HG03571 (cell line): ENCODE data around the gene ALDH2.
"Not testable (repeated sequence)": the region's sequence is repeated elsewhere in the genome, so short reads cannot be mapped to it uniquely, and the experiment has no call there.

ENCODE experiments used
- ATAC-seq: cut with Tn5 transposase; IDR thresholded peaks from one replicate; pipeline ENCODE4 v1.9.1; 2021; ENCODE audit not compliant: unreplicated experiment

The ALDH2 gene

DNA sequence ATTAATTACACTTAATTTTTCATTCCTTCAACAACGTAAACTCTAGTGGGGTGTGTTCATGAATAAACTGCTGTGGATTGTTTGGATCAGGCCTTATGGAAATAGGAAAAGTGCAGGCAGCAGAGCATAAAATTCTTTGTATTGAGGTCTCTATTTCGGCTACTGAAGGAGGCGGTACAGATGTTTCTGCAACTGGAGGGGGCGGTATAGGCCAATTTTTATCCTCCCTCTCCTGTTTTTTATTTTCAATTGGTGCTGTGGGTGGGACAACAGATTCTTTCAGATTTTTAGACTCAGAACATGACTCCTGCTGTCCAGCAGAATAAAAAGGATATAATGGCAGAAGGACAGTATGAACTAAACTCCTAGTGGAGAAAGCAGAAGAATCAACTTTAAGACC is 57.6 kb downstream of the ALDH2 start:
- ATAC-seq: not testable (repeated sequence)

DNA sequence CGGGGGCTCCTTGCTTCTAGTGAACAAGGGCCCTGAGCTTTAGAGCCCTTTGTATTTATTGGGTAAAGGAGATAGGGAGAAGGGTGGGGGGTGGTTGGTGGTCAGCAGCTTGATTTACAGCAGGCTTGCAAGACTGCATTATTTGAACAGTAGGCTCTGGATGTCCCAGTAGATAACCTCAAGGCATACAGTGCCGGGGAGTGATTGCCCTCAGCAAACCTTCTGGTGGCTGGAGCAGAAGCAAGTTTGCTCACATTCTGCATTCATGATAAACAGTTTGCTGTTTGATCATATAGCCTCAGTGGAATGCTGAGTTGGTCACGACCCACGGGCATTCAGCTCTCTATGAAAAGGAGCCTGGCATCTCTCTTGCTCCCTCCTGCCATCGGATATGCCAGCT is 58.8 kb downstream of the ALDH2 start:
- no peak for ATAC-seq

DNA sequence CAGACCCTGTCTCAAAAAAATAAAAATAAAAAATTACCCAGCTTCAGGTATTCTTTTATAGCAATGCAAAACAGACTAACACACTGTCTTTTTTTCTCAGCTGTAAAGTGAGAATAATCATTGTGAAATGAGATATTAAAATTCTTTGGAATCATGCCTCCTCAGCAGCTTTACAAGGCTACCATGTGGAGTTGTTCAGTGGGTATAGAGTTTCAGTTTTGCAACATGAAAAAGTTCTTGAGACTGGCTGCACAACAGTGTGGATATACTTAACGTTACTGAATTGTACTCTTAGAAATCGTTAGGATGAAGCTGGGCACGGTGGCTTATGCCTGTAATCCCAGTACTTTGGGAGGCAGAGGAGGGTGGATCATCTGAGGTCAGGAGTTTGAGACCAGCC is 59.6 kb downstream of the ALDH2 start:
- ATAC-seq: no peak

DNA sequence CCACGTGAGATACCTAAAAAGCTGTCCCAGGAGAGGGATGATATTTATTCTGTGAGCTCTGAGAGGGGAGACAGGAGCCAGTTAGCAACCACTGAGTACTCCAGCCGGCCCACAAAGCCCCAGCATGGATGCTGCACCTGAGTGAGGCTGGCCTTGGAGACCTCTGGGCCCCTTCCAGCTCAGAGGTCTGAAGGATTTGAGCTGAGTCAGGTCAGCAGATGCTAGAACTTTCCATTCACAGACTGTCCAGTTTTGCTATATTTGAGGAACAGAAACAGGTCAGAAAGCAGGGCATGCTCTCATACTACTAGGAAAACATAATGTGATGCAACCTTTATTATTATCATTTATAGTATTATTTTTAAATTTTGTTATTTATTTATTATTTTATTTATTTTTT is 60.3 kb downstream of the ALDH2 start:
- ATAC-seq: no peak

DNA sequence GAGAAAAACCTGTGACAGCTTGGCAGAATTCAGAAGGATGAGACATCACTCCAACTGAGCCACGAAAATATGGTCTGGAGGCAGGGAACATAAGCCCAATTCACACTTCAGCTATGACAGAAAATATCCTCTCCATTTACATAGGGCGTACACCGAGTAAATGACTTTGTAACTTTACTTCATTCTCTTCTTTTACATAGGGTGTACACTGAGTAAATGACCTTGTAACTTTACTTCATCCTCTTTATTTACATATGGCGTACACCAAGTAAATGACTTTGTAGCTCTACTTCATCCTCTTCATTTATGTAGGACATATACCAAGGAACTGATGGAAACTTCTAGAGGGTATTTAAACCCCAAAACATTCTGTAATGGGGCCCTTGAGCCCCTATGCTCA is 61.2 kb downstream of the ALDH2 start:
- ATAC-seq: no peak

DNA sequence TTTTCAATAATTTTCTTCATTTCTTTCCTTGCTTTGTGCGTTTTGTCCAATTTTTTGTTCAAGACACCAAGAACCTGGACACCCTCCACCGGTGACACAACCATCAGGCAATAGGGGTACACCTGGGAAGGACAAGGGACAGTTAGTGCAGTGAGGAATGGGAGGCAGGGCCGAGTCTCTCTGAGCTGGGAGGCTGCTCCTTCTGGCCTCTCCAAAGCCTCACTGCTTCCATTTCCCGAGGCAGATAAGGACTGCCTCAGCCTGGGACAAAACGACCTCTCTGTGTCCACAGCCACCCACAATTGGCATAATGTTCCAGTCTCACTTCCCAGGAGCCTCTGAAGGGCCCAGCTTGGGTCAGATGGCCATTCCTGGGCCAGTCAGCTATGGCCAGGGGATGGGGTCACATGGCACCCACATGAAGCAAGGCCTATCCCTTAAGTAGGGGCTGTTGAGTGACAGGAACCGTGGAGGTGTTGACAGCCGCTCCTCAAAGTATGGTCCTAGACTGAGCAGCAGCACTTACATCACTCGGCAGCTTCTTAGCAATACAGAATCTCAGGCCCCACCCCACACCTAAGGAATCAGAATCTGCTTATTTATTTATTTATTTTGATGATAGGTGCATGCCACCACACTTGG is 61.7 kb downstream of the ALDH2 start:
- no peak for ATAC-seq

DNA sequence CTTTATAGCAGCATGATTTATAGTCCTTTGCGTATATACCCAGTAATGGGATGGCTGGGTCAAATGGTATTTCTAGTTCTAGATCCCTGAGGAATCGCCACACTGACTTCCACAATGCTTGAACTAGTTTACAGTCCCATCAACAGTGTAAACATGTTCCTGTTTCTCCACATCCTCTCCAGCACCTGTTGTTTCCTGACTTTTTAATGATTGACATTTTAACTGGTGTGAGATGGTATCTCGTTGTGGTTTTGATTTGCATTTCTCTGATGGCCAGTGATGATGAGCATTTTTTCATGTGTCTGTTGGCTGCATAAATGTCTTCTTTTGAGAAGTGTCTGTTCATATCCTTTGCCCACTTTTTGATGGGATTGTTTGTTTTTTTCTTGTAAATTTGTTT is 62.9 kb downstream of the ALDH2 start:
- ATAC-seq: not testable (repeated sequence)

DNA sequence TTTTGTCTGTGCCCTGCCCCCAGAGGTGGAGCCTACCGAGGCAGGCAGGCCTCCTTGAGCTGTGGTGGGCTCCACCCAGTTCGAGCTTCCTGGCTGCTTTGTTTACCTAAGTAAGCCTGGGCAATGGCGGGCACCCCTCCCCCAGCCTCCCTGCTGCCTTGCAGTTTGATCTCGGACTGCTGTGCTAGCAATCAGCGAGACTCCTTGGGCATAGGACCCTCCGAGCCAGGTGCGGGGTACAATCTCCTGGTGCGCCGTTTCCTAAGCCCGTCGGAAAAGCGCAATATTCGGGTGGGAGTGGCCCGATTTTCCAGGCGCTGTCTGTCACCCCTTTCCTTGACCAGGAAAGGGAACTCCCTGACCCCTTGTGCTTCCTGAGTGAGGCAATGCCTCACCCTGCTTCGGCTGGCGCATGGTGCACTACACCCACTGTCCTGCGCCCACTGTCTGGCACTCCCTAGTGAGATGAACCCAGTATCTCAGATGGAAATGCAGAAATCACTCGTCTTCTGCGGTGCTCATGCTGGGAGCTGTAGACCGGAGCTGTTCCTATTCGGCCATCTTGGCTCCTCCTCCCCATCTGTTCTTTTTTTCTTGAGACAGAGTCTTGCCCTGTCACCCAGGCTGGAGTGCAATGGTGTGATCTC is 68.1 kb downstream of the ALDH2 start:
- ATAC-seq: not testable (repeated sequence)

DNA sequence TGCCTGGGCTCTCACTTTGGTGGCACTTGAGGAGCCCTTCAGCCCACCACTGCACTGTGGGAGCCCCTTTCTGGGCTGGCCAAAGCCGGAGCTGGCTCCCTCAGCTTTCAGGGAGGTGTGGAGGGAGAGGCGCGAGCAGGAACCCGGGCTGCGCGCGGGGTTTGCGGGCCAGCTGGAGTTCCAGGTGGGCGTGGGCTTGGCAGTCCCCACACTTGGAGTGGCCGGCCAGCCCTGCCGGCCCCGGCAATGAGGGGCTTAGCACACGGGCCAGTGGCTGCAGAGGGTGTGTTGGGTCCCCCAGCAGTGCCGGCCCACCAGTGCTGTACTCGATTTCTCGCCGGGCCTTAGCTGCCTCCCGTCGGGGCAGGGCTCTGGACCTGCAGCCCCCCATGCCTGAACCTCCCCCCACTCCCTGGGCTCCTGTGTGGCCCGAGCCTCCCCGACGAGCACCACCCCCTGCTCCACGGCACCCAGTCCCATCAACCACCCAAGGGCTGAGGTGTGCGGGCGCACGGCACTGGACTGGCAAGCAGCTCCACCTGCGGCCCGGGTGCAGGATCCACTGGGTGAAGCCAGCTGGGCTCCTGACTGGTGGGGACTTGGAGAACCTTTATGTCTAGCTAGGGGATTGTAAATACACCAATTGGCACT is 68.9 kb downstream of the ALDH2 start:
- ATAC-seq: not testable (repeated sequence)

DNA sequence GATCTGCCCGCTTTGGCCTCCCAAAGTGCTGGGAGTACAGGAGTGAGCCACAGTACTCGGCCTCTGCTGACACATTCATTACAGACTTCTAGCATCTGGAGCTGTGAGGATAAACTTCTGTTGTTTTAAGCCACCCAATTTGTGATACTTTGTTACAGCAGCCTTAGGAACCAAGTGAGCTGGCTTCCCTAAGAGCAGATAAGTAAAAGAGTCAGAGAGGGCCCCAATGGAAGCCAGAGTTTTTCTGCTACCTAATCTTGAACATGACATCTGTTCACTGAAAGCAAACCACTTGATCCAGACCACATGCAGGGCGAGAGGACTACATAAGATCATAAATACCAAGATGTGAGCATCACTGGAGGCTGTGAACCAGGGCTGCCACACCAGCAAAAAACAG is 71.6 kb downstream of the ALDH2 start:
- no peak for ATAC-seq

DNA sequence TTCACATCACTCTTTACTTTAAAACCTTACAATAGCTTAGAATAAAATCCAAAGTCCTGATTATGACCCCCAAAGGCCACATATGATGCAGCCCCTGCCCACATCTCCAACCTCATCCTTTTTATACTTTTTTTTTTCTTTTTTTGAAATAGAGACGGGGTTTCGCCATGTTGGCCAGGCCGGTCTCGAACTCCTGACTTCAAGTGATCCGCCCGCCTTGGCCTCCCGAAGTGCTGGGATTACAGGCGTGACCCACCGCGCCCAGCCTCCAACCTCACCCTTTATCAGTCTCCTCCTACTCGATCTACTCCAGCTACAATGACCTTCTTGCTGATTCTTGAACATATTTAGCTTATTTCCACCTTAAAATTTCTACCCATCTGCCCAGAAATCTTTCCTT is 74.1 kb downstream of the ALDH2 start:
- ATAC-seq: no peak

DNA sequence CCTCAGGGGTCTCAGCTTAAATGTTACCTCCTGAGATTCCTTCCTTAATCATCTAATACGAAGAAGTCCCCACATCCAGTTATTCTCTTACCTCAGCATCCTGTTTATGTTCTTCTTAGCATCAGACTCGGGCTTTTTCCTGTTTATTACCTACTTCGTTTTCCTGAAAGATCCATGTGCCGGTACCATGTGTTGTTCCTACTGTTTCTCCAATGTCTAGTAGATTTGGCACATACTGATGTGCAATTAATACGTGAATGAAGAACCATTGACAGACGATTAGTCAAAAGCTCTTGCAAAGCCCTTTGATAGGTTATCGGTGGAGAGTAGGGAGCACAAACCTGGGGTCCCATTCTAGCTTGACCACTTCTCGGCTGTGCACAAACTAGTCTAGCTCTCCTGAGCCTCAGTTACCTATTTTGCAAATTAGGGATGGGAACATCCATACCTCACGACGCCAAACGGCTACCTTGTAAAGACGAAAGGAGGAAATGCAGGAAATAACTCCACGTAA is 74.6 kb downstream of the ALDH2 start:
- ATAC-seq: no peak

DNA sequence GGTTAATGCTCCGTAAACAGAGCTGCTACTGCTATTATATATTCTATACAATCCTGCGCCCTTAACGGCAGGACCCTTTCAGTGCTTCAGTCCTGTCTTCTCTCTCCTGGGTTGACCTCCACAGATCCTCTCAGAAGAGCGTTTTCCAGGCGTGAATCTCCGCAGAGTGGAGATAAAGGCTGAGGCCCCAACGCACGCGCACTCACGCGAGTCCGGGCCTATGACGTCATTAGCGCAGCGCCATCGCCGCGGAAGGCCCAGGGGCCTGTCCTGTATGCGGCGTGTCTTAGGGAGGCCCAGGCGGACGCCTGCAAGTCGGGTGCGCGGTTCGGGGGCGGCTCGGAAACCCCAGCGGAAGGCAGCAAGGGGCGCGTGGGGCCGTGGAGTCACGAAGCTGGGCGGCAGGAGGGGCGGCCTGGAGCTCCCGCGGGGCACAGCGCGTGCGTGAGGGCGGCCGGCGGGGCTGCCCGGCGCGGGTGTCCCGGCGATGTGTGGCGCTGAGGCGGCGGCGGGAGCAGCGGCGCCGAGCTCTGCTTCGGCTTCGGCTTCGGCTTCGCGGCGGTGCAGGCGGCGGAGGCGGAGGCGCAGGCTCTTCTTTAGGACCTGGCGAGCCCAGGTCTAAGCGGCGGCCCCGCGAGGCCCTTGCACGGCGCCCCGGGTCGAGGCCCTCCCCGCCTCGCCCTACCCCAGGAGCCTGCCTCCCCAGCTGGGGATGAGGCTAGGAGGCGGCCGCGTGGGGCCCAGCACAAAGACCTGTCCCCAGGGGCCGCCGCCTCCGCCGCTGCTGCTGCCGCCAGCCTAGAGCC is 75.2 kb downstream of the ALDH2 start, which contains the start of gene MAPKAPK5:
MAPKAPK5 (plus strand) TSS at position 479 of the 806 bp plus-strand sequence. CDS start 506 bp downstream, outside the sequence.
- peak; percentile 80 for ATAC-seq

DNA sequence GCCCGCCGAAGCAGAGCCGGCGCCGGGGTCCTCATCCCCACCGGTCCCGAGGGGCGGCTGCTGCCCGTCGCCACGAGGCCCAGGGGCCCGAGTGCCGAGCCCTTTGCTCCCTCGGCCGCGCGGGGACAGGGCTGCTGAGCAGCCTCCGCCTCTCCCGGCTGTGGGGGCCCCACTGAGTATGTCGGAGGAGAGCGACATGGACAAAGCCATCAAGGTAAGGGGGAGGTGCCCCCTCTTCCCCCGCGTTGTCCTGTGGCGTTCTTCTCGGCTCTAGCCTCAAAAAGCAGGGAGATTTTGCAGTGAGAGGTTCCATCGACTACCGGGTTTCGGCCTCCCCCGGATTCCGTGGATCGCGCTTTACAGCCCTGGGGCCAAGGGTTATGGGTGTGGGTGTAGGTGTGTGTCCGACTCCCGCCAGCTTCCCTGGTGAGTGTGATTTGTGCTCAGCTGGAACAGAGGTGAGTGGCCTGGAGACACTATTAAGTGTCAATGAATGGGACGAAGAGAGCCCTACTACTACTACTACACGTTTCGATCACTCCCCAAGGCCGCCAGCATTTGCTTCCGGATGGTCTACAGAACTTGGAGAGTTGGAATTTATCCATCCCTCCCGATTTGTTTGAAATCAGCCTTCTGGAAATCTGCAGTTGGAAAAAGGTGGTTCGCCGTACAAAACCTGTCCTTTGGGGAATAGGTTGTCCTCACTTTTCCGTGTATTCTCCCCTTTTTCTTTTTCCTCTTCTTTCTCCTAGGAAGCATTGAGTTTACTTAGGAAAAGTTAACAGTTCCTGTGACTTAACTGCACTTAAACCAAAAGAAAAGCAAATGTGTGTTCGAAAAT is 76.0 kb downstream of the ALDH2 start:
- peak; percentile 32 for ATAC-seq

DNA sequence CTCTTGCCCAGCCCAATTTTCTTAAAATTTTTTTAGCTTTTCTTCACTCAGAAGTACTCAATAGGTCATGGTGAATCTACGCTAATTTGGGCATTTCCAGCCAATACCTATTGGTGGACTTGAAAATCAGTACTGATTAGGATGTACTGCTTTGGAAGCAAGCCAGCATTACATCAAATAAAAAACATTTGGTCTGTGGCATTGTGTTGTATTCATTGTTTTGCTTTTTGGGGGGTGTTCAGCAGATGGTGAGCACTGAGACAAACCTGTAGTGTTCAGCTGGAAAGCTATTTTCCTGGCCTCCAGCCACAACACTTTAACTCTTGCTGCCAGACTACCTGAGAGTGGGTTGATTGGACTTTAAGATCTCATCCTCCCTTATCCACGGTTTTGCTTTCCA is 79.3 kb downstream of the ALDH2 start:
- no peak for ATAC-seq

DNA sequence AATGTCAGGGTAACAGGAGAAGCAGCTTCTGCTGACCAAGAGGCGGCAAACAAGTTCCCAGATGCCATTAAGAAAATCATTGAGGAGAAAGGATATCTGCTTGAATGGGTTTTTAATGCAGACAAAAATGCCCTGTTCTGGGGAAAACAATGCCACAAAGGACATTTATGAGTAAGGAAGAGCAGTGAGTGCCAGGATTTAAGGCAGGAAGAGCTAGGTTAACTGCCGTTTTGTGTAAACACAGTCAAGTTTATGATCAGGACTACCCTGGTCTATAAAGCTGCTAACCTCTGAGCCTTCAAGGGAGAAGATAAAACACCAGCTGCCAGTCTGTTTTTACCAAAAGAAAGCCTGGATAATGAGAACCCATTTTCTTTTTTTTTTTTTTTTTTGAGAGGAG is 83.8 kb downstream of the ALDH2 start:
- no peak for ATAC-seq

DNA sequence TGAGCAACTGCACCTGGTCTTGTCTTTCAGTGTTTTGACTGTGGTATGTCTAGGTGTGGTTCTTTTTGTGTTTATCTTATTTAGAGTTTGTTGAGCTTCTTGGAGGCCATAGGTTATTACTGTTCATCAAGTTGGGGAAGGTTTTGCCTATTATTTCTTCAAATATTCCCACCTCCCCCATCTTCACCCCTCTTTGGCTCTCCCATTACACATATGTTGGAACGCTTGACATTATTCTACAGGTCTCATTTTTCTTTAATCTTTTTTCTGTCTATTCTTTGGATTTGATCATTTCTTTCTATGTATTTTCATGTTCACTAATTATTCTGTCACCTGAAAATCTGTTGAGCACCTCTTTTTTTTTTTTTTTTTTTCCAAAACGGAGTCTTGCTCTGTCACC is 91.5 kb downstream of the ALDH2 start:
- ATAC-seq: no peak

DNA sequence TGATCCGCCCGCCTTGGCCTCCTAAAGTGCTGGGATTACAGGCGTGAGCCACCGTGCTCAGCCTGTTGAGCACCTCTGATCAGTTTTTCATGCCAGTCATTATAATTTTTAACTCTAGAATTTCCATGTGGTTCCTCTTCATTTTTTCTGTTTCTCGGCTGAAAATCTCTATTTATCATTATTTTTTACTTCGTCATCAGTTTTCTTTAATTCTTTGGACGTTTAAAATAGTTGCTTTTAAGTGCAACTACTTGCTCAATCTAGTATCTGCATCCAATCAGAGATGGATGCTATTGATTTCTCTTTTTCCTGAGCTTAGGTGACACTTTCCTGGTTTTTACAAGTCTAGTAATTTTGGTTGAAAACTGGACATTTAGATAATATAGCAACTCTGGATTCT is 92.0 kb downstream of the ALDH2 start:
- ATAC-seq: no peak

DNA sequence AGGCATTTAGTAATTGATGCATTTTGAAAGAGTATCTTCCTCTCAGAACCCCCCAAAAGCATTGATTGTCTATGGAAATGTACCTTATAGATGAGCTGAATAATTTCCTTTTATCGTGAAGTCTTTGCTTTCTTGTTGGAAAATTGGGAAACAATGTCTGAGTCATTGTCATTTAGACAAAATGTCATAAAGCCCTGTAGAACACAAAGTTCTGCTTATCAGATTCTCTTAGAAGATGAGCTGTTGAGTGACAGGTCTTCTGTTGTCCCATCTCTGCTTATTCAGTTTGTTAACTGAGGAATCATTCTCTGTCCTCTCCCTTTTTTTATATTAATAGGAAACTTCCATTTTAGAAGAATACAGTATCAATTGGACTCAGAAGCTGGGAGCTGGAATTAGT is 98.2 kb downstream of the ALDH2 start:
- no peak for ATAC-seq
